Activated CD8-positive, alpha-beta memory T cell treated with anti-CD3 and anti-CD28 coated beads, Interleukin-2, amount 50 U/mL, for 24 hours (primary cell): ENCODE results near the gene SIVA1.
"Not testable (repeated sequence)": the region's sequence is repeated elsewhere in the genome, so short reads cannot be mapped to it uniquely, and the experiment has no call there.

Experiments used
- DNase-seq: peaks from one replicate; pipeline ENCODE4 v3.0.0-alpha.2; 2020; ENCODE audit errors: extremely low read depth

The SIVA1 gene

DNA sequence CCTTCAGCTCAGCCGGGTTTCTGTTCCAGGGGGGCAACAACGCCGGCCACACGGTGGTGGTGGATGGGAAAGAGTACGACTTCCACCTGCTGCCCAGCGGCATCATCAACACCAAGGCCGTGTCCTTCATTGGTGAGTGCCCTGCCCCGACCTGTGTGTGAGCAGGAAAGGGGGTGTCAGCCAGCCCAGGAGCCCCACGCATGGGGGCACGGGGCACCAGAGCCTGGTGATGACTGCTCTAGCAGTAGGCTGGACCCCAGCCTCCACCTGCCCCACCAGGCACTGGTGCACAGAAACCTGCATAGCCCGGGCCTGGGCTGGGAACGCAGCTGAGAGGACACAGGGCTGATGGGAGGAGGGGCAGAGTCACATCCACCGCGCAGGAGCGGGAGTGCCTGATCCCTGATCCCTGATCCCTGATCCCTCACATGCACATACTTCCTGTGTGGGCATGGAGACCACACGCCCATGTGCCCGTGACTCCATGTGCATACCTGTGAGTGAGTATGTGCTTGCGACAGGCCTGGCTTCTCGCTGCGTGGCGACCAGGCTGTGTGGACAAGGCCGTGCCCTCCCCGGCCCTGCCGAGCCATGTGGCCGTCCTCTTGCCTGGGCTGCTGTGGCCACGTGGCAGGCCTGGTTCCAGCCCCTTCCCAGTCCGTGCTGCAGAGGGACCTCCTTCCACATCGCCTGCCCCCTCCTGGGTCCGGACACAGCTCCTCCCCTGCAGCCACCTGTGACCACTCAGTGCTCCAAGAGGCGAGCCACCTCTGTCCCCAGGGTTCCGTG is 17.8 kb upstream of the SIVA1 start:
- DNase-seq, result no peak

DNA sequence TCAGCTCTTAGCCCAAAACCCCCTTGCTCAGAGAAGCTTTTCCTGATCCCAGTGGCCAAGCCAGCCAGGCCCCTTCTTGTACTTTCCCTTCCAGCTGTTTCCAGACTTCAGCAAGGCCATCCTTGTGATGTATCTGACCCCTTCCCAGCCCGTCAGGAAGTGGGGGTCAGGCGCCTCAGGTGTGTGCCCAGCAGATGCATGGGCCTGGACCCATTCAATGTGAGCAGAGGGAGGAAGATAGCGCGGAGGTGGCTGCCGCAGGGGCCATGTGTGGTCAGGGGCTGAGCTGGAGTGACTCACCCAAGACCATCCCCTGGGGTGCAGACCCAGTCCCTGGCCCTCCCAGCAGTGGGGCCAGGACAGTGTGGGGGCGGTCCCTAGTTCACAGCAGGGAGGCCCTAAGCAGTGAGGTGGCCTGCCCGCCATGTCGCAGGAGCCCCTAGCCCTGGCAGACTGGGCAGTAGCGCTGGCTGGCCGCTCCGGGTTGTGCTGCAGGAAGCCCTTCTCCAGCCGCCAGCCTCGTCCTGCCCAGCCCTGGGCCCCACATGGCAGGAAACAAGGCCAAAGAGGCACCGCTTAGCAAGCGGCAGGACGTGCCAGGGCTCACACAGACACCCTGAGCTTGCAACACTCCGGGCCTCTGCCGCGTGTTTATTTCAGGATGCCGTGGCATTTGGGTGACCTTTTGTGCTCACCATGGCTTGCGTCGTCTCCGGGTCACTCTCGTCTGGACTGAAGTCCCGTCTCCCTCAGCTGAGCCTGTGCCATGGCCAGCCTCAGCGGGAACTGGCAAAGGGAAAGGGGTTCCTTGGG is 16.9 kb upstream of the SIVA1 start:
- DNase-seq, result no peak

DNA sequence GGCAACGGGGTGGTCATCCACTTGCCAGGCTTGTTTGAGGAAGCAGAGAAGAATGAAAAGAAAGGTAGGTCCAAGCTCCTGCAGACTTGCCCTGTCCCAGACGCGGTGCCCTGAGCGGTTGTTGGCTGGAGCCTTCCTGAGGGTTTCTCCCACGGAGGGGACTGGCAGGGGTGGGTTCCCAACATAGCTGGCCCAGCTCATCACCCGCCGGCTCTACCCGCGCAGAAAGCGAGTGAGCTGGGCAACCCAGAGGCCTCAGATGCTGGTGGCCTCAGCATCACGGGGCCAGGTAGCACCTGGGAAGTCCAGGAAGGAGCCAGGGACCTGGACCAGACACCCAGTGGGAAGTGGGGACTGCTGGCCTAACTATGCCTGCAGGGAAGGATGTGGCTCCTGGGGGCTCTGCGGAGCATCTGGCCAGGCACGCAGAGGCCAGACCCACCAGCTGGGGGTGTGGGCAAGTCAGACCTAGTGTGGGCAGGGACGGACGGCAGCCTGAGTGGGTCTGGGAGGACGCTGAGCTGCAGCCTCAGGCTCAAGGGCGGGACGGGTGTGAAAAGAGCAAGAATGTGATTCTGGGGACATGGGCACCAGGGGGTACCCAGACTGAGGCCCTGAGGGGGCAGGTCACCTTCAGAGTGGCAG is 14.4 kb upstream of the SIVA1 start:
- DNase-seq, result no peak

DNA sequence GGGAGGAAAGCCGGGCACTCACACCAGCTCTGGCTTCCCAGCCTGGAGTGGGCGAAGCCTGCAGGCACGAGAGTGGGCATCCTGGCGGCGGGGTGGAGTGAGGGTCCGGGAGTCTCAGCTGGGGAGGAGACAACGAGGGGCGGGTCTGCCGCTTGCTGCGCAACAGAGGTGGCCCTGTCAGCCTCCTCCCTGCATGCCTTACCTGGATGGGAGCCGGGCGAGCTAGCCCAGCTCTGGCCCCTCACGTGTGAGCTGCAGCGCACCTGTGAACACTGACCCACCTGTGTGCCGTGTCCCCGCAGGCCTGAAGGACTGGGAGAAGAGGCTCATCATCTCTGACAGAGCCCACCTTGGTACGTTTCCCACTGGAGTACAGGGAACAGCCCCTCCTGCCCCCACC is 13.9 kb upstream of the SIVA1 start:
- no peak for DNase-seq

DNA sequence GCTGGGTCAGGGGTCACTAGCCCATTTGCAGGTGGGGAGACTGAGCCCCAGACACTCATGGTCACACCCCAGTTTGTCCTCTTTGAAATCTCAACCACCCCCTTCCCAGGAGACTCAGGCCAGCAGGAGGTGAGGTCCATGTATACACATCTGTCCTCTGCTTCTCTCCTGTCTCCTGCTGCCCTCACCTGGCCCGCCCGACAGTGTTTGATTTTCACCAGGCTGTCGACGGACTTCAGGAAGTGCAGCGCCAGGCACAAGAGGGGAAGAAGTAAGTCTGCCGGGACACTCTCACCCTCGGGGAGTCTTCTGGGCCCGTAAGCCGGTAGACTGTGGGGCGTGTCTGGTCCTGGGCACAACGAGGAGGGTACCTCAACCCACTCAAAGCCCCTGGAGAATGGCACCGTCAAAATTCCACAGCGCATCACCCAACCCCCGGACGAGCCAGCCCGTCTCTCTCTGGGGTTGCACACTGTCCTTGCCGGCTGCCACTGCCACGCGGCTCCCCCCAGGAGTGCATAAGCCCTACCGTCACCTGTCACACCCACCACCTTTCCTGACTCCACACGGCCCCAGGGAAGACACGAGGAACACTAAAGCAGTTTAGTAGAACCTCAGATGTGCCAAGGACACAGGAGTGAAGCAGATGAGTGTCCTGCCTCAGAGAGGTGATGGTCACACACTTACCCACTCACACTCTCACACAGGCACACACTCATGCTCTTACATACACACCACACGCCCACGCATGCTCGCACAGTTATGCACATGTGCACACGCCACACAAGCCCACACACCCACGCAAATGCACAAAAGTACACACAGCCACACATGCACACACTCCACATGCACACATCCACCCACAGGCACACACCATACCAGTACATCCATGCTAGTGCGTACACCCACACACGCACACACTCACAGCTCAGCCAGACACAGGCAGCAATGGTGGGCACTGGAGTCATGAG is 13.1 kb upstream of the SIVA1 start:
- no peak for DNase-seq

- DNase-seq, result no peak
These were observed 11.7 kb upstream of the SIVA1 start for GRCh38 chr14:104741108-104741802.

GRCh38 chr14:104741803-104742251 is 11.1 kb upstream of the SIVA1 start:
- no peak for DNase-seq

- no peak for DNase-seq
These were observed 10.1 kb upstream of the SIVA1 start for GRCh38 chr14:104742586-104743455.

DNA sequence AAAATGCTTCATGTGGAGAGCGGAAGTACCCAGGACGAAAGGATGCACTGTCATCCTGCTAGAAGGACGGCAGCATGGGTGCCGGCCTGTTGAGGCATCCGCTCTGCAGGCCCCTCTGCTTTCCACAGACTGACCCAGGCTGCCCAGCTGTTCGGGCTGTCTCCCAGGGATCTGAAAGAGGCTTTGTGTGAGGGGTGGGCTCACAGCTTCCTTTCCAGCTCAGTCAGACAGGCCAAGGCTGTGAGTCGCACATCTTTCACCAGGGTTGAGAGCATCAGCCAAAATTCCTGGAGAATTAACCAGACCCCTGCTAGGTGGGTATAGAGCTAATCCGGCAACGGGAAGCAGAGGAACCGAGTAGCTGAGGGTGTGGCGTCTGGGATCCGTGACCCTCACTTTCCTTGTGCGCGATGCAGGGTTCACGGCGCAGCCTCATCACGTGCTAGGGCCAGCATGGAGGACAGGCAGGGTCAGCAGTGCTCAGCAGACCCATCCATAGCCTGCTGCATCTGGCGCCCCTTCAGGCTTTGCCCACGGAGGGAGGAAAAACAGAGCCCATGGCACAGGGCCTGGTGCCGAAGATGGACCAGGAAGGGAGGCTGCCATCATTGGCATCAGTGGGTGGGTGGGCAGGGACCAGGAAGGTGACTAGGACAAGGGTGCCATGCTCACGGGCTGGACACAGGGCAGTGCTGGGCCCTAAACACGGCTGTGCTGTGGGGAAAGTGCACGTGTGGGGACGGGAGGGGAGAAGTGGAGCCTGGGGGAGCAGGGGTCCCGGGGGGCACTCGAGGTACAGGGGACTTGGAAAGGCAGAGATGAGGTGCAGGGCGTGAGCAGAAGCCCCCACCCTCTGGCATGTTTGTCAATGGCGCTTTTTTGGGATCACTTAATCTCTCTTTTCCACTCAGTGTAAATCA is 9.2 kb upstream of the SIVA1 start:
- no peak for DNase-seq

GRCh38 chr14:104744484-104744883 is 8.5 kb upstream of the SIVA1 start:
- no peak for DNase-seq

DNA sequence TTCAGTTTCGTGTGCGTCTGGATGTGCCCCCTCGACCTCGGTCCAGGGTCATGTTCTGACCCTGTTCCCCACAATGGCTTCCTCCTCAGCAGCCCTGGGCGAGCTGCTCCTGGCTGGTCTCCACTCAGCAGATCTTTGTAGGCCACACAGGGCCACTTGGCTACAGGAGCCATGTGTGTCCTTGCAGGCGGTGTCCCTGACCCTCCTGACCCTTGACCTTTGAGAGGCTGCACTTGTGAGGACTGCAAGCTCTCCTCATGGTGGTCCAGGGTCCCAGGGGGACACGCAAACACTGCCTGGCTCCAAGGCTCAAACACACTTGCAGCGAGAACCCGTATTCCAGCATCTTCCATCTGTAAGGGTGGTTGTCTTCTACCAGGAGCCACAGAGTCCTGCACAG is 7.5 kb upstream of the SIVA1 start:
- DNase-seq, result no peak

GRCh38 chr14:104746071-104746545 is 6.8 kb upstream of the SIVA1 start:
- DNase-seq, result no peak

GRCh38 chr14:104746934-104747481 is 5.9 kb upstream of the SIVA1 start:
- DNase-seq, result no peak

- no peak for DNase-seq
These were observed 5.1 kb upstream of the SIVA1 start for GRCh38 chr14:104747876-104748275.

GRCh38 chr14:104749111-104749649 is 3.8 kb upstream of the SIVA1 start:
- no peak for DNase-seq

GRCh38 chr14:104750056-104750752 is 2.7 kb upstream of the SIVA1 start:
- DNase-seq, result no peak

GRCh38 chr14:104750753-104751057 is 2.2 kb upstream of the SIVA1 start:
- not testable (repeated sequence) for DNase-seq
